K562 (cell line): ENCODE results near the gene NELFE. TPM values are rescaled to one million over a fixed set of nuclear protein-coding genes. Genes with fewer than 3 reads are reported as not detected.
A peak's percentile ranks its signal among the peaks of the same experiment; 100 is the strongest.

ENCODE experiments used
- CBFB ChIP-seq: sonication (generic); formaldehyde crosslinking; IDR thresholded peaks from 2 replicates; pipeline ENCODE4 v1.4.0; 2020; ENCODE audit warnings: mild to moderate bottlenecking, missing genetic modification reagents
- CBX5 ChIP-seq: IDR thresholded peaks from 2 replicates; pipeline ENCODE4 v1.6.1; 2014; ENCODE audit warnings: low read depth, borderline replicate concordance
- DNMT1 ChIP-seq: fragments of 450-650 bp; IDR thresholded peaks from 2 replicates; pipeline ENCODE4 v1.6.1; 2016; ENCODE audit warnings: antibody characterized with exemption, mild to moderate bottlenecking
- FOXJ3 ChIP-seq: sonication (generic); formaldehyde crosslinking; IDR thresholded peaks from 2 replicates; pipeline ENCODE4 v1.4.0; 2020; ENCODE audit warnings: mild to moderate bottlenecking, missing genetic modification reagents
- FOXP1 ChIP-seq: sonication (generic); formaldehyde crosslinking; IDR thresholded peaks from 2 replicates; pipeline ENCODE4 v1.8.0; 2022; ENCODE audit warnings: mild to moderate bottlenecking, missing genetic modification reagents
- L3MBTL2 ChIP-seq: fragments of 450-650 bp; IDR thresholded peaks from 2 replicates; pipeline ENCODE4 v1.6.1; 2016; ENCODE audit warnings: mild to moderate bottlenecking, moderate library complexity
- MECOM ChIP-seq: fragments of 250-450 bp; sonication (Bioruptor Pico); IDR thresholded peaks from 2 replicates; pipeline ENCODE4 v1.8.0; 2022; ENCODE audit warnings: inconsistent platforms
- NR2F6 ChIP-seq: fragments of 450-650 bp; formaldehyde crosslinking; IDR thresholded peaks from 2 replicates; pipeline ENCODE4 v1.4.0; 2020; ENCODE audit warnings: mild to moderate bottlenecking
- POLR3G ChIP-seq: IDR thresholded peaks from 2 replicates; pipeline ENCODE4 v1.6.1; 2011; ENCODE audit not compliant: insufficient read length, insufficient replicate concordance; ENCODE audit errors: extremely low read depth
- TARDBP ChIP-seq: fragments of 450-650 bp; IDR thresholded peaks from 2 replicates; pipeline ENCODE4 v1.6.1; 2016
- ZNF184 ChIP-seq: sonication (generic); formaldehyde crosslinking; IDR thresholded peaks from 2 replicates; pipeline ENCODE4 v1.5.0; 2020; ENCODE audit warnings: missing genetic modification reagents
- polyA plus RNA-seq, 8 experiments: library from polyadenylated mRNA; depleted of rRNA in 4 of 8; stranded (reverse) in 5 of 8; unstranded in 3 of 8; fragments of >200 nt; fragmentation: Nextera tagmentation in 2 of 8; fragmentation: Illumina TruSeq in 1 of 8; extraction: Ambion mirVana in 2 of 8; extraction: Trizol in 1 of 8; gene quantifications; 2 replicates each; pipeline versions ENCODE4 v1.2.1 to v1.2.3, GENCODE V29; 2011 to 2014; ENCODE audit warnings: inconsistent platforms in 1 of 8, missing spikeins in 1 of 8
- total RNA-seq, 7 experiments: library from RNA; depleted of rRNA in 6 of 7; stranded (reverse); fragments of >200 nt in 6 of 7; fragmentation: Illumina TruSeq in 2 of 7; extraction: Trizol in 2 of 7; gene quantifications; 2 replicates each; pipeline versions ENCODE4 v1.2.1 to v1.2.3, GENCODE V29; 2011 to 2021; ENCODE audit warnings: low replicate concordance in 1 of 7
- TF ChIP-seq, protein P1 (sequence below), 2 experiments: IDR thresholded peaks; 2 replicates each; pipeline ENCODE4 v1.6.1; 2012; ENCODE audit warnings: improper control_type of control experiment in 2 of 2, low read depth in 2 of 2, low read length in 2 of 2, borderline replicate concordance in 1 of 2
- TF ChIP-seq, protein P2 (sequence below): sonication (generic); formaldehyde crosslinking; IDR thresholded peaks from 2 replicates; pipeline ENCODE4 v1.5.0; 2020; ENCODE audit warnings: missing genetic modification reagents
- TF ChIP-seq, protein P3 (sequence below): fragments of 450-650 bp; conservative IDR thresholded peaks from 2 replicates; pipeline ENCODE4 v1.6.1; 2016; ENCODE audit warnings: missing genetic modification characterization, low read depth, mild to moderate bottlenecking, missing compliant biosample characterization, moderate library complexity
- TF ChIP-seq, protein P4 (sequence below), 2 experiments: IDR thresholded peaks; 2 replicates each; pipeline ENCODE4 v1.6.1; 2011; ENCODE audit warnings: borderline replicate concordance in 1 of 2, control low read depth in 1 of 2, low read depth in 1 of 2, low read length in 1 of 2, mild to moderate bottlenecking in 1 of 2, mixed read lengths in 1 of 2, moderate library complexity in 1 of 2; ENCODE audit not compliant: insufficient read depth in 1 of 2, insufficient read length in 1 of 2, poor library complexity in 1 of 2, severe bottlenecking in 1 of 2; ENCODE audit errors: extremely low read depth in 1 of 2
- TF ChIP-seq, protein P5 (sequence below): fragments of 450-650 bp; formaldehyde crosslinking; IDR thresholded peaks from 2 replicates; pipeline ENCODE4 v1.4.0; 2020; ENCODE audit warnings: mild to moderate bottlenecking, moderate library complexity
- TF ChIP-seq, protein P6 (sequence below): fragments of 250-450 bp; sonication (Bioruptor Pico); IDR thresholded peaks from 2 replicates; pipeline ENCODE4 v1.4.0; 2020; ENCODE audit warnings: mild to moderate bottlenecking, moderate library complexity

The NELFE gene
- total and polyA plus RNA-seq, 9 of the 15 experiments (the other 6 are each of a cell fraction or from before 2014, with no cell fraction given), result 15.2 to 157 (median 91.5) TPM

DNA sequence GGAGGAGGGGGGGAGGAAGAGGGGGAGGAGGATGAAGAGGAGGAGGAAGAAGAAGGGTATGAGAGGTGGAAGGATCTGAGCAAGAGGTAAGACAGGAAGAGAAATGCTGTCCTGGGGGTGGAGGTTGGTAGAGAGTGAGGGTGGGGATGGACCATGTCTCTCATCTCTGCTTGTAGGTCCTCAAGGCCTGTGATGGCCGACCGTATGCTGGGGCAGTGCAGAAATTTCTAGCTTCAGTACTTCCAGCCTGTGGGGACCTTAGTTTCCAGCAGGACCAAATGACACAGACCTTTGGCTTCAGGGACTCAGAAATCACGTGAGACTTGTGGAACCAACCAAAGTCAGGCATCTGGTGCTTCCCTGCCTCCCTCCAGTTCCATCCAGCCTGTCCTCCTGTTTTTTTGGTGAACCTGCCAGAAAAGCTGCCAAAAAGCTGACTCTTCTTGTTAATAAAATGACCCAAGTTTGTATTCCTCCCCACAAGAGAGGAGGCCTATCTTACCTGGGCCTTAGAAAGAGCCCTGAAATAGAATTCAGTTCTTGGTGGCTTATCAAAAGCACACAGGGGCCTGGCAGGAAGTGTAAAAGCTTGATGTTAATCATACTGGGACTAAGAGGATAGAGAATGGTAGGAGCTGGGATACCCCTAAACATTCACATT lies 20.6 kb upstream of the NELFE start (continued):
- TF ChIP-seq, protein P1, sequence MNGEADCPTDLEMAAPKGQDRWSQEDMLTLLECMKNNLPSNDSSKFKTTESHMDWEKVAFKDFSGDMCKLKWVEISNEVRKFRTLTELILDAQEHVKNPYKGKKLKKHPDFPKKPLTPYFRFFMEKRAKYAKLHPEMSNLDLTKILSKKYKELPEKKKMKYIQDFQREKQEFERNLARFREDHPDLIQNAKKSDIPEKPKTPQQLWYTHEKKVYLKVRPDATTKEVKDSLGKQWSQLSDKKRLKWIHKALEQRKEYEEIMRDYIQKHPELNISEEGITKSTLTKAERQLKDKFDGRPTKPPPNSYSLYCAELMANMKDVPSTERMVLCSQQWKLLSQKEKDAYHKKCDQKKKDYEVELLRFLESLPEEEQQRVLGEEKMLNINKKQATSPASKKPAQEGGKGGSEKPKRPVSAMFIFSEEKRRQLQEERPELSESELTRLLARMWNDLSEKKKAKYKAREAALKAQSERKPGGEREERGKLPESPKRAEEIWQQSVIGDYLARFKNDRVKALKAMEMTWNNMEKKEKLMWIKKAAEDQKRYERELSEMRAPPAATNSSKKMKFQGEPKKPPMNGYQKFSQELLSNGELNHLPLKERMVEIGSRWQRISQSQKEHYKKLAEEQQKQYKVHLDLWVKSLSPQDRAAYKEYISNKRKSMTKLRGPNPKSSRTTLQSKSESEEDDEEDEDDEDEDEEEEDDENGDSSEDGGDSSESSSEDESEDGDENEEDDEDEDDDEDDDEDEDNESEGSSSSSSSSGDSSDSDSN (IDR thresholded peaks at IDR 0.05; ENCODE audit: borderline replicate concordance in 1 of 2, low read depth in 2 of 2, low read length in 2 of 2), result 0 out of 4 replicates have a peak, but pooled peaks of 1 of the 2 experiments have one; percentile 47
- TF ChIP-seq, protein P2, sequence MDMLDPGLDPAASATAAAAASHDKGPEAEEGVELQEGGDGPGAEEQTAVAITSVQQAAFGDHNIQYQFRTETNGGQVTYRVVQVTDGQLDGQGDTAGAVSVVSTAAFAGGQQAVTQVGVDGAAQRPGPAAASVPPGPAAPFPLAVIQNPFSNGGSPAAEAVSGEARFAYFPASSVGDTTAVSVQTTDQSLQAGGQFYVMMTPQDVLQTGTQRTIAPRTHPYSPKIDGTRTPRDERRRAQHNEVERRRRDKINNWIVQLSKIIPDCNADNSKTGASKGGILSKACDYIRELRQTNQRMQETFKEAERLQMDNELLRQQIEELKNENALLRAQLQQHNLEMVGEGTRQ, result peak; percentile 38; the same call in 1 of the 2 replicates
- TF ChIP-seq DNMT1 (no peak), FOXP1 (CRISPR knock-in tag) (no peak), MECOM (CRISPR knock-in tag) (no peak), CBX5 (no peak), CBFB (CRISPR knock-in tag) (no peak), ZNF184 (CRISPR knock-in tag) (no peak), TARDBP (no peak), FOXJ3 (CRISPR knock-in tag) (no peak), POLR3G (no peak), L3MBTL2 (peak; percentile 59; the same call in 1 of the 2 replicates), NR2F6 (CRISPR knock-in tag) (no peak)
- TF ChIP-seq, protein P3, sequence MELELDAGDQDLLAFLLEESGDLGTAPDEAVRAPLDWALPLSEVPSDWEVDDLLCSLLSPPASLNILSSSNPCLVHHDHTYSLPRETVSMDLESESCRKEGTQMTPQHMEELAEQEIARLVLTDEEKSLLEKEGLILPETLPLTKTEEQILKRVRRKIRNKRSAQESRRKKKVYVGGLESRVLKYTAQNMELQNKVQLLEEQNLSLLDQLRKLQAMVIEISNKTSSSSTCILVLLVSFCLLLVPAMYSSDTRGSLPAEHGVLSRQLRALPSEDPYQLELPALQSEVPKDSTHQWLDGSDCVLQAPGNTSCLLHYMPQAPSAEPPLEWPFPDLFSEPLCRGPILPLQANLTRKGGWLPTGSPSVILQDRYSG, result no peak
- TF ChIP-seq, protein P4, sequence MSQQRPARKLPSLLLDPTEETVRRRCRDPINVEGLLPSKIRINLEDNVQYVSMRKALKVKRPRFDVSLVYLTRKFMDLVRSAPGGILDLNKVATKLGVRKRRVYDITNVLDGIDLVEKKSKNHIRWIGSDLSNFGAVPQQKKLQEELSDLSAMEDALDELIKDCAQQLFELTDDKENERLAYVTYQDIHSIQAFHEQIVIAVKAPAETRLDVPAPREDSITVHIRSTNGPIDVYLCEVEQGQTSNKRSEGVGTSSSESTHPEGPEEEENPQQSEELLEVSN (IDR thresholded peaks at IDR 0.05; ENCODE audit: borderline replicate concordance in 1 of 2, extremely low read depth in 1 of 2, insufficient read depth in 1 of 2, insufficient read length in 1 of 2, low read depth in 1 of 2, low read length in 1 of 2, poor library complexity in 1 of 2, severe bottlenecking in 1 of 2), result peak; percentile 34 to 44
- TF ChIP-seq, protein P5, sequence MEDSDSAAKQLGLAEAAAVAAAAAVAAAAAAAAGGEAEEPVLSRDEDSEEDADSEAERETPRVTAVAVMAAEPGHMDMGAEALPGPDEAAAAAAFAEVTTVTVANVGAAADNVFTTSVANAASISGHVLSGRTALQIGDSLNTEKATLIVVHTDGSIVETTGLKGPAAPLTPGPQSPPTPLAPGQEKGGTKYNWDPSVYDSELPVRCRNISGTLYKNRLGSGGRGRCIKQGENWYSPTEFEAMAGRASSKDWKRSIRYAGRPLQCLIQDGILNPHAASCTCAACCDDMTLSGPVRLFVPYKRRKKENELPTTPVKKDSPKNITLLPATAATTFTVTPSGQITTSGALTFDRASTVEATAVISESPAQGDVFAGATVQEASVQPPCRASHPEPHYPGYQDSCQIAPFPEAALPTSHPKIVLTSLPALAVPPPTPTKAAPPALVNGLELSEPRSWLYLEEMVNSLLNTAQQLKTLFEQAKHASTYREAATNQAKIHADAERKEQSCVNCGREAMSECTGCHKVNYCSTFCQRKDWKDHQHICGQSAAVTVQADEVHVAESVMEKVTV (CRISPR knock-in tag), result peak; percentile 47; the same call in 1 of the 2 replicates
- TF ChIP-seq, protein P6, sequence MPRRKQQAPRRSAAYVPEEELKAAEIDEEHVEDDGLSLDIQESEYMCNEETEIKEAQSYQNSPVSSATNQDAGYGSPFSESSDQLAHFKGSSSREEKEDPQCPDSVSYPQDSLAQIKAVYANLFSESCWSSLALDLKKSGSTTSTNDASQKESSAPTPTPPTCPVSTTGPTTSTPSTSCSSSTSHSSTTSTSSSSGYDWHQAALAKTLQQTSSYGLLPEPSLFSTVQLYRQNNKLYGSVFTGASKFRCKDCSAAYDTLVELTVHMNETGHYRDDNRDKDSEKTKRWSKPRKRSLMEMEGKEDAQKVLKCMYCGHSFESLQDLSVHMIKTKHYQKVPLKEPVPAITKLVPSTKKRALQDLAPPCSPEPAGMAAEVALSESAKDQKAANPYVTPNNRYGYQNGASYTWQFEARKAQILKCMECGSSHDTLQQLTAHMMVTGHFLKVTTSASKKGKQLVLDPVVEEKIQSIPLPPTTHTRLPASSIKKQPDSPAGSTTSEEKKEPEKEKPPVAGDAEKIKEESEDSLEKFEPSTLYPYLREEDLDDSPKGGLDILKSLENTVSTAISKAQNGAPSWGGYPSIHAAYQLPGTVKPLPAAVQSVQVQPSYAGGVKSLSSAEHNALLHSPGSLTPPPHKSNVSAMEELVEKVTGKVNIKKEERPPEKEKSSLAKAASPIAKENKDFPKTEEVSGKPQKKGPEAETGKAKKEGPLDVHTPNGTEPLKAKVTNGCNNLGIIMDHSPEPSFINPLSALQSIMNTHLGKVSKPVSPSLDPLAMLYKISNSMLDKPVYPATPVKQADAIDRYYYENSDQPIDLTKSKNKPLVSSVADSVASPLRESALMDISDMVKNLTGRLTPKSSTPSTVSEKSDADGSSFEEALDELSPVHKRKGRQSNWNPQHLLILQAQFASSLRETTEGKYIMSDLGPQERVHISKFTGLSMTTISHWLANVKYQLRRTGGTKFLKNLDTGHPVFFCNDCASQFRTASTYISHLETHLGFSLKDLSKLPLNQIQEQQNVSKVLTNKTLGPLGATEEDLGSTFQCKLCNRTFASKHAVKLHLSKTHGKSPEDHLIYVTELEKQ (CRISPR knock-in tag), result no peak
